ENCODE results near the gene PIGU. TPM values are rescaled to one million over a fixed set of nuclear protein-coding genes. Genes with fewer than 3 reads are reported as not detected.

PIGU gene
- total and polyA plus RNA-seq, 7 donors = 6.6 to 26.8 (median 11.1) TPM

GRCh38 chr20:34582911-34583310 lies 94.0 kb downstream of the PIGU start:
- Histone ChIP-seq H3K27ac (peak overlapping the region in 1 of 4 donors; percentile 20), H3K27me3 (no peaks in the 10 kb centered on the region), H3K36me3 (peaks cover 0 to 13% (median 11%) of the 10 kb centered on the region in 4 donors), H3K4me3 (no peak overlapping the region), H3K9me3 (no peaks in the 10 kb centered on the region), H3K4me1 (peaks cover 0 to 10% (median 5%) of the 10 kb centered on the region in 4 donors)
- DNase-seq = no peak
- intact Hi-C loops (cut with DNase I) = loop anchor here (5.0 kb wide), 1 partner anchor 184 kb away; no protein-coding TSS in a partner anchor
- 74 to 90% methylated on average over 4 of the region's 4 CpGs for WGBS, 2 donors
- TF ChIP-seq EP300 (IDR thresholded peaks at IDR 0.05) = no peak
- TF ChIP-seq CTCF (IDR thresholded peaks at IDR 0.05) = no peak
- TF ChIP-seq POLR2AphosphoS5 (IDR thresholded peaks at IDR 0.05) = no peak
- TF ChIP-seq POLR2A (IDR thresholded peaks at IDR 0.05) = no peak

GRCh38 chr20:34582221-34582620 lies 94.7 kb downstream of the PIGU start:
- Histone ChIP-seq H3K27me3 (no peaks in the 10 kb centered on the region), H3K36me3 (peaks cover 0 to 13% (median 9%) of the 10 kb centered on the region in 4 donors), H3K9me3 (no peaks in the 10 kb centered on the region), H3K27ac (peak overlapping the region in 3 of 4 donors; percentile 55 to 59 (median 58)), H3K4me1 (peaks cover 0 to 10% (median 5%) of the 10 kb centered on the region in 4 donors), H3K4me3 (no peak overlapping the region)
- no peak for DNase-seq
- WGBS, 2 donors = 75 to 78% methylated on average over 4 of the region's 4 CpGs
- no peak for TF ChIP-seq POLR2AphosphoS5 (IDR thresholded peaks at IDR 0.05)
- TF ChIP-seq POLR2A (IDR thresholded peaks at IDR 0.05) = no peak
- no peak for TF ChIP-seq CTCF (IDR thresholded peaks at IDR 0.05)
- TF ChIP-seq EP300 (IDR thresholded peaks at IDR 0.05) = no peak
- intact Hi-C loops (cut with DNase I) = loop anchor here (5.0 kb wide), 1 partner anchor 185 kb away; no protein-coding TSS in a partner anchor

- Histone ChIP-seq H3K4me1 (peaks cover 0 to 10% (median 5%) of the 10 kb centered on the region in 4 donors), H3K27ac (peak overlapping the region; percentile 53 to 59 (median 56)), H3K27me3 (no peaks in the 10 kb centered on the region), H3K4me3 (no peak overlapping the region), H3K36me3 (peaks cover 0 to 13% (median 9%) of the 10 kb centered on the region in 4 donors), H3K9me3 (no peaks in the 10 kb centered on the region)
- TF ChIP-seq POLR2A (IDR thresholded peaks at IDR 0.05) (no peak), EP300 (IDR thresholded peaks at IDR 0.05) (no peak), CTCF (IDR thresholded peaks at IDR 0.05) (no peak), POLR2AphosphoS5 (IDR thresholded peaks at IDR 0.05) (no peak)
- DNase-seq = no peak
- intact Hi-C loops (cut with DNase I) = loop anchor here (5.0 kb wide), 1 partner anchor 186 kb away; no protein-coding TSS in a partner anchor
- 83 to 86% methylated on average over 11 of the region's 11 CpGs for WGBS, 2 donors
Measured at GRCh38 chr20:34581341-34582184, 95.3 kb downstream of the PIGU start.

GRCh38 chr20:34579979-34580940 lies 96.6 kb downstream of the PIGU start:
- H3K9me3 ChIP-seq = no peaks in the 10 kb centered on the region
- WGBS, 2 donors = 65 to 81% methylated on average over 7 of the region's 7 CpGs
- H3K4me3 ChIP-seq = no peak overlapping the region
- H3K27me3 ChIP-seq = no peaks in the 10 kb centered on the region
- intact Hi-C loops (cut with DNase I) = loop anchor here (5.0 kb wide), 1 partner anchor 187 kb away; no protein-coding TSS in a partner anchor
- H3K27ac ChIP-seq = no peak overlapping the region
- TF ChIP-seq CTCF (IDR thresholded peaks at IDR 0.05) = no peak
- TF ChIP-seq POLR2AphosphoS5 (IDR thresholded peaks at IDR 0.05) = no peak
- TF ChIP-seq EP300 (IDR thresholded peaks at IDR 0.05) = no peak
- TF ChIP-seq POLR2A (IDR thresholded peaks at IDR 0.05) = no peak
- DNase-seq = no peak
- H3K4me1 ChIP-seq = peaks cover 0 to 10% (median 5%) of the 10 kb centered on the region in 4 donors
- H3K36me3 ChIP-seq = peaks cover 0 to 10% (median 7%) of the 10 kb centered on the region in 4 donors
